Panc1 (cell line): ENCODE results near the gene MRPS34. TPM values are rescaled to one million over a fixed set of nuclear protein-coding genes. Genes with fewer than 3 reads are reported as not detected.

Experiments
- ATAC-seq: fragments of 200-7000 bp; cut with Tn5 transposase; 2 replicates; pipeline ENCODE4 v1.9.1; 2020; ENCODE audit warnings: mild to moderate bottlenecking, moderate library complexity
- BruUV-seq: library from RNA; stranded (reverse); fragments of 400-500 nt; replicated peaks from 2 replicates; lab custom pipeline; 2021; lab: Mats Ljungman, UMichigan
- CTCF ChIA-PET: fragments of 300-600 bp; sonication (Branson Sonifier 250); formaldehyde crosslinking; loops from one replicate; lab custom pipeline; 2022; ENCODE audit warnings: antibody characterized with exemption; lab: Charles Lee
- POLR2A ChIA-PET: fragments of 300-600 bp; sonication (Branson Sonifier 250); formaldehyde crosslinking; loops from one replicate; lab custom pipeline; 2022; ENCODE audit warnings: antibody characterized with exemption; lab: Charles Lee
- DNase-seq: peaks from one replicate; pipeline ENCODE4 v3.0.0-alpha.2; 2010; ENCODE audit warnings: low read depth, low spot score
- H3K27ac ChIP-seq: 2 replicates; pipeline ENCODE4 v1.5.1; 2011; ENCODE audit warnings: mild to moderate bottlenecking, low read length, inconsistent platforms
- H3K27me3 ChIP-seq: fragments of 200-500 bp; sonication (Bioruptor generic); 2 replicates; pipeline ENCODE4 v1.6.0; 2014; ENCODE audit warnings: low read length, inconsistent platforms; ENCODE audit not compliant: control insufficient read depth, insufficient read depth
- H3K36me3 ChIP-seq: fragments of 200-500 bp; sonication (Bioruptor generic); 2 replicates; pipeline ENCODE4 v1.5.1; 2014; ENCODE audit warnings: inconsistent platforms, mild to moderate bottlenecking, low read length, moderate library complexity; ENCODE audit not compliant: control insufficient read depth, insufficient read depth
- H3K4me1 ChIP-seq: 2 replicates; pipeline ENCODE4 v1.5.1; 2011; ENCODE audit warnings: inconsistent platforms, mild to moderate bottlenecking, low read length, moderate library complexity; ENCODE audit not compliant: control insufficient read depth, insufficient read depth
- H3K4me3 ChIP-seq, 2 experiments: 2 replicates each; pipeline ENCODE4 v1.5.1; 2011 to 2012; ENCODE audit warnings: low read depth in 2 of 2, low read length in 2 of 2, mild to moderate bottlenecking in 2 of 2, inconsistent platforms in 1 of 2, moderate library complexity in 1 of 2
- H3K9me3 ChIP-seq: fragments of 200-500 bp; sonication (Bioruptor generic); 2 replicates; pipeline ENCODE4 v1.5.1; 2014; ENCODE audit warnings: low read depth, mild to moderate bottlenecking, inconsistent platforms, low read length, moderate library complexity; ENCODE audit not compliant: control insufficient read depth, insufficient read depth
- CTCF ChIP-seq: fragments of 450-650 bp; IDR thresholded peaks from 2 replicates; pipeline ENCODE4 v1.5.1; 2017; ENCODE audit warnings: mild to moderate bottlenecking
- POLR2AphosphoS5 ChIP-seq: IDR thresholded peaks from 2 replicates; pipeline ENCODE4 v1.6.1; 2012; ENCODE audit warnings: mild to moderate bottlenecking, low read depth, low read length, moderate library complexity
- SIN3A ChIP-seq: IDR thresholded peaks from 2 replicates; pipeline ENCODE4 v1.6.1; 2012; ENCODE audit warnings: low read depth, mild to moderate bottlenecking, low read length, moderate library complexity, borderline replicate concordance; ENCODE audit not compliant: insufficient read depth
- TCF7L2 ChIP-seq: IDR thresholded peaks from 2 replicates; pipeline ENCODE4 v1.6.1; 2011; ENCODE audit warnings: mild to moderate bottlenecking, low read depth, low read length, inconsistent platforms
- in situ Hi-C: cut with HindIII; loops from 2 replicates; pipeline ENCODE4 v1.10.0; 2016; ENCODE audit warnings: low sequenced_read_pairs, low pct_unique_long_range_greater_than_20kb
- intact Hi-C: fragments of 100-400 bp; cut with micrococcal nuclease; formaldehyde crosslinking; loops from one replicate; pipeline ENCODE4 v1.10.0; 2022; ENCODE audit not compliant: unreplicated experiment
- total RNA-seq: library from RNA; stranded (reverse); gene quantifications from one replicate; pipeline ENCODE4 v1.2.1, GENCODE V29; 2021; ENCODE audit not compliant: unreplicated experiment
- TF ChIP-seq, protein P1 (sequence below), 2 experiments: IDR thresholded peaks; 2 replicates each; pipeline ENCODE4 v1.6.1; 2011 to 2012; ENCODE audit warnings: low read depth in 2 of 2, control low read depth in 1 of 2, low read length in 1 of 2, mild to moderate bottlenecking in 1 of 2, moderate library complexity in 1 of 2; ENCODE audit not compliant: insufficient read depth in 1 of 2

Gene MRPS34
- total RNA-seq, 1 experiment from 2014 or later: 187 TPM

DNA sequence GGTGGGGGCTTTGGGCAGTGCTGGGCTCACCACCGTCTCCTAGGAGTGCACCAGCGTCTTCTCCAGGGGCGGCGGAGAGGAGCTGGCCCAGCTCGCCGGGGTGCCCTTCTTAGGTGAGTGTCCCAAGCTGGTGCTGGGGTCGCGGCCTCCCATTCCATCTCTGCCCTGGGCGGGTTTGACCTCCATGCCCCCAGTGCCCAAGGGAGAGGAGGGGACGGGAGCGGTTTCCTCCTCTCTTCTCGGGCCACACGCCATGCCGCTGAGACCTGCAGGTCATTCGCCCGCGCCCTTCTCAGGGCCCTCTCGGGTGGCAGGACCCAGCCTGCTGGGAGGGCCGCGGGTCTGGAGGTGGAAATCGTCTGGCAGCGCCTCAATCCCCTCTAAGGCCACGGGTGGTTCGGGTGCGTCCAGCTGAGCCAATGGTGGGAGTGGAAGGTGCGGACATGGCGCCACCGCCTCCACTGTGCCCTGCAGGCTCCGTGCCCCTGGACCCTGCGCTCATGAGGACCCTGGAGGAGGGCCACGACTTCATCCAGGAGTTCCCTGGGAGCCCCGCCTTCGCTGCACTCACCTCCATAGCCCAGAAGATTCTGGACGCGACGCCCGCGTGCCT, 15.3 kb upstream of the MRPS34 start:
- intact Hi-C loops (no loop called here), in situ Hi-C loops (no loop called here)
- Histone ChIP-seq H3K4me3 (no peak overlapping the region), H3K27ac (no peak overlapping the region), H3K4me1 (0 out of 2 replicates have a peak, but pooled peaks cover under 1% of the 10 kb centered on the region), H3K36me3 (peaks cover 2% of the 10 kb centered on the region; the same call in 1 of the 2 replicates), H3K9me3 (no peaks in the 10 kb centered on the region), H3K27me3 (no peaks in the 10 kb centered on the region)
- DNase-seq (no peak), ATAC-seq (no peak)
- TF ChIP-seq TCF7L2 (no peak), POLR2AphosphoS5 (no peak), SIN3A (no peak), CTCF (no peak)
- TF ChIP-seq, protein P1, sequence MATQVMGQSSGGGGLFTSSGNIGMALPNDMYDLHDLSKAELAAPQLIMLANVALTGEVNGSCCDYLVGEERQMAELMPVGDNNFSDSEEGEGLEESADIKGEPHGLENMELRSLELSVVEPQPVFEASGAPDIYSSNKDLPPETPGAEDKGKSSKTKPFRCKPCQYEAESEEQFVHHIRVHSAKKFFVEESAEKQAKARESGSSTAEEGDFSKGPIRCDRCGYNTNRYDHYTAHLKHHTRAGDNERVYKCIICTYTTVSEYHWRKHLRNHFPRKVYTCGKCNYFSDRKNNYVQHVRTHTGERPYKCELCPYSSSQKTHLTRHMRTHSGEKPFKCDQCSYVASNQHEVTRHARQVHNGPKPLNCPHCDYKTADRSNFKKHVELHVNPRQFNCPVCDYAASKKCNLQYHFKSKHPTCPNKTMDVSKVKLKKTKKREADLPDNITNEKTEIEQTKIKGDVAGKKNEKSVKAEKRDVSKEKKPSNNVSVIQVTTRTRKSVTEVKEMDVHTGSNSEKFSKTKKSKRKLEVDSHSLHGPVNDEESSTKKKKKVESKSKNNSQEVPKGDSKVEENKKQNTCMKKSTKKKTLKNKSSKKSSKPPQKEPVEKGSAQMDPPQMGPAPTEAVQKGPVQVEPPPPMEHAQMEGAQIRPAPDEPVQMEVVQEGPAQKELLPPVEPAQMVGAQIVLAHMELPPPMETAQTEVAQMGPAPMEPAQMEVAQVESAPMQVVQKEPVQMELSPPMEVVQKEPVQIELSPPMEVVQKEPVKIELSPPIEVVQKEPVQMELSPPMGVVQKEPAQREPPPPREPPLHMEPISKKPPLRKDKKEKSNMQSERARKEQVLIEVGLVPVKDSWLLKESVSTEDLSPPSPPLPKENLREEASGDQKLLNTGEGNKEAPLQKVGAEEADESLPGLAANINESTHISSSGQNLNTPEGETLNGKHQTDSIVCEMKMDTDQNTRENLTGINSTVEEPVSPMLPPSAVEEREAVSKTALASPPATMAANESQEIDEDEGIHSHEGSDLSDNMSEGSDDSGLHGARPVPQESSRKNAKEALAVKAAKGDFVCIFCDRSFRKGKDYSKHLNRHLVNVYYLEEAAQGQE (IDR thresholded peaks at IDR 0.05; ENCODE audit: insufficient read depth in 1 of 2, low read depth in 2 of 2, low read length in 1 of 2): no peak
- ChIA-PET CTCF (interaction anchor here (0.6 kb wide), 1 partner anchor 104 kb away, joined by 7 read pairs; no protein-coding TSS in a partner anchor), POLR2A (no interaction called here)
- no TSS peak for BruUV-seq

DNA sequence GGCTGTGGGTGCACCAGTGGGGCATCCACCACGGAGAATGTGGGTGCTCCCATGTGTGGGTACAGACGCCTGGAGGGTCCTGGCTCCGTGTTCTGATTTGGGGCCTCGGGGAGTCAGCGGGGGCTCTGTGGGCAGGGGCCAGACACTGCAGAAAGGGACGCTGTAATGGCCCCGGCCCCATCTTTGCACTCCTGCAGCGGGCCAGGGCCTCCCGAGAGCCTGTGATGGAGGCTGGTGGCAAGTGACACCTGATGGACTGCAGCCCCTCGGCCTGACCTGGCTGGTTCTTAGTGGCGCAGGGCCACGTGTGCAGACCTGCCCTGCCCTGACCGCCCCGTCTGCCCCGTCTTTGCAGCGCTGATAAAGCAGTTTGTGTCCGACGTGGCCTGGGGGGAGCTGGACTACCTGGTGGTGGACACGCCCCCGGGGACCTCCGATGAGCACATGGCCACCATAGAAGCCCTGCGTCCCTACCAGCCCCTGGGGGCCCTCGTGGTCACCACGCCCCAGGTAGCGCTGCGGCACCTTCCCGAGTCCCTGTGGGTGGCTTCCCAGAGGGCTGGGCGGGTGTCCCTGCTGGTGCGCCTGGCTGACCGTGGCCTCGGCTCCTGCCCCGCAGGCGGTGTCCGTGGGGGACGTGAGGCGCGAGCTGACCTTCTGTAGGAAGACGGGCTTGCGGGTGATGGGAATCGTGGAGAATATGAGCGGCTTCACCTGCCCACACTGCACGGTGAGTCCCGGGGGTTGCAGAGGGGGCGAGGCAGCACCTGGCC, 14.6 kb upstream of the MRPS34 start:
- ATAC-seq: no peak
- CTCF ChIA-PET: interaction anchor here (0.6 kb wide), 1 partner anchor 103 kb away, joined by 7 read pairs; no protein-coding TSS in a partner anchor
- BruUV-seq: no TSS peak

More for the DNA sequence above, 14.6 kb upstream of the MRPS34 start:
- H3K36me3 ChIP-seq: peaks cover 3% of the 10 kb centered on the region; the same call in 1 of the 2 replicates
- H3K9me3 ChIP-seq: no peaks in the 10 kb centered on the region
- POLR2A ChIA-PET: no interaction called here
- intact Hi-C loops (no loop called here), in situ Hi-C loops (no loop called here)
- no peaks in the 10 kb centered on the region for H3K27me3 ChIP-seq
- no peak overlapping the region for H3K4me3 ChIP-seq
- TF ChIP-seq, protein P1 (IDR thresholded peaks at IDR 0.05; ENCODE audit: insufficient read depth in 1 of 2, low read depth in 2 of 2, low read length in 1 of 2): no peak
- TF ChIP-seq CTCF (no peak), SIN3A (no peak), POLR2AphosphoS5 (no peak), TCF7L2 (no peak)
- DNase-seq: no peak
- H3K4me1 ChIP-seq: no peaks in the 10 kb centered on the region
- H3K27ac ChIP-seq: no peak overlapping the region
